Measurements from ENCODE around the gene SLC22A2. TPM values are rescaled to one million over a fixed set of nuclear protein-coding genes. Genes with fewer than 3 reads are reported as not detected.

SLC22A2 gene
- polyA plus RNA-seq, 1 donor (not counting 4 experiments of a cell fraction or from before 2014, with no cell fraction given) = not detected

DNA sequence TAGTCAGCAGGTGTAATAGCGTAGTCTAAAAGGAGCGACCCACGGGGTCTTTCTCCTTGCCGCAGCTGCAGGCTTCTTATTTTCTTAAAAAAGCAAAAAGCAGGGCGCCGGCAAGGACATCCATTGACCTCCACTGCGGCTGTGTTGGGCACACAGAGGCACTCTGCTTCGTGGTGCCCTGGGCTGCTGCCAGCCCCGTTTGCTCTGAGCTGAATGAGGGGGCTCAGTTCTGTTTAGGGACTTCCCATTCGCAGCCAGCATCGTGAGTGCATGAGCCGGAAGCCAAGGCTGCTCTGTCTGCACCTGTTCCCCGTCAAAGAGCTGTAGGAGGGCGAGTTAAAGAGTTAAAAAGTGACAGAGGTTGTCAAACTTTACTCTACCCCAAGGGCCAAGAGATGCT is 1.7 kb upstream of the SLC22A2 start:
- no peak overlapping the region for H2AFZ ChIP-seq (ENCODE audit: control insufficient read depth, low read length)
- H3K4me2 ChIP-seq (ENCODE audit: control insufficient read depth, extremely low read depth, insufficient read depth, low read depth, low read length) = no peak overlapping the region
- no peak overlapping the region for H3K4me3 ChIP-seq (ENCODE audit: control insufficient read depth in 2 of 3, extremely low read depth in 1 of 3, insufficient read depth in 2 of 3, low read depth in 1 of 3, low read length in 3 of 3)
- no peaks in the 10 kb centered on the region for H4K20me1 ChIP-seq (ENCODE audit: control insufficient read depth, extremely low read depth, insufficient read depth, low read length)
- H3K9me3 ChIP-seq (ENCODE audit: control insufficient read depth, low read depth, low read length) = no peaks in the 10 kb centered on the region
- dilution Hi-C loops (cut with MboI; ENCODE audit: extremely low pct_ligation_motif_present, low sequenced_read_pairs) = no loop called here
- no peak overlapping the region for H3K9ac ChIP-seq (ENCODE audit: control insufficient read depth, extremely low read depth, insufficient read depth, low read length)
- no peaks in the 10 kb centered on the region for H3K79me2 ChIP-seq (ENCODE audit: control insufficient read depth, insufficient read depth, low read length)
- FAIRE-seq = no peak
- H3K36me3 ChIP-seq (ENCODE audit: control insufficient read depth in 2 of 2, extremely low read depth in 1 of 2, insufficient read depth in 2 of 2, low read length in 2 of 2) = no peaks in the 10 kb centered on the region
- H3K9me1 ChIP-seq (ENCODE audit: control insufficient read depth, extremely low read depth, insufficient read depth, low read length) = no peaks in the 10 kb centered on the region
- no peak for DNase-seq (ENCODE audit: low read depth, low spot score)
- TF ChIP-seq, protein P1, sequence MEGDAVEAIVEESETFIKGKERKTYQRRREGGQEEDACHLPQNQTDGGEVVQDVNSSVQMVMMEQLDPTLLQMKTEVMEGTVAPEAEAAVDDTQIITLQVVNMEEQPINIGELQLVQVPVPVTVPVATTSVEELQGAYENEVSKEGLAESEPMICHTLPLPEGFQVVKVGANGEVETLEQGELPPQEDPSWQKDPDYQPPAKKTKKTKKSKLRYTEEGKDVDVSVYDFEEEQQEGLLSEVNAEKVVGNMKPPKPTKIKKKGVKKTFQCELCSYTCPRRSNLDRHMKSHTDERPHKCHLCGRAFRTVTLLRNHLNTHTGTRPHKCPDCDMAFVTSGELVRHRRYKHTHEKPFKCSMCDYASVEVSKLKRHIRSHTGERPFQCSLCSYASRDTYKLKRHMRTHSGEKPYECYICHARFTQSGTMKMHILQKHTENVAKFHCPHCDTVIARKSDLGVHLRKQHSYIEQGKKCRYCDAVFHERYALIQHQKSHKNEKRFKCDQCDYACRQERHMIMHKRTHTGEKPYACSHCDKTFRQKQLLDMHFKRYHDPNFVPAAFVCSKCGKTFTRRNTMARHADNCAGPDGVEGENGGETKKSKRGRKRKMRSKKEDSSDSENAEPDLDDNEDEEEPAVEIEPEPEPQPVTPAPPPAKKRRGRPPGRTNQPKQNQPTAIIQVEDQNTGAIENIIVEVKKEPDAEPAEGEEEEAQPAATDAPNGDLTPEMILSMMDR (optimal IDR thresholded peaks at IDR 0.05 in 1 of 3, IDR thresholded peaks at IDR 0.05 in 1 of 3, conservative IDR thresholded peaks at IDR 0.05 in 1 of 3; ENCODE audit: extremely low read depth in 1 of 3, insufficient read depth in 2 of 3, low read length in 3 of 3) = no peak
- no peak for TF ChIP-seq EZH2 (IDR thresholded peaks at IDR 0.05; ENCODE audit: low read length)
- peaks cover 19% of the 10 kb centered on the region for H3K4me1 ChIP-seq (ENCODE audit: control insufficient read depth, extremely low read depth, insufficient read depth, low read length)
- H3K27ac ChIP-seq (ENCODE audit: control insufficient read depth, insufficient read depth, low read length) = no peak overlapping the region
- H3K27me3 ChIP-seq (ENCODE audit: control insufficient read depth, extremely low read depth, insufficient read depth, low read length) = no peaks in the 10 kb centered on the region

DNA sequence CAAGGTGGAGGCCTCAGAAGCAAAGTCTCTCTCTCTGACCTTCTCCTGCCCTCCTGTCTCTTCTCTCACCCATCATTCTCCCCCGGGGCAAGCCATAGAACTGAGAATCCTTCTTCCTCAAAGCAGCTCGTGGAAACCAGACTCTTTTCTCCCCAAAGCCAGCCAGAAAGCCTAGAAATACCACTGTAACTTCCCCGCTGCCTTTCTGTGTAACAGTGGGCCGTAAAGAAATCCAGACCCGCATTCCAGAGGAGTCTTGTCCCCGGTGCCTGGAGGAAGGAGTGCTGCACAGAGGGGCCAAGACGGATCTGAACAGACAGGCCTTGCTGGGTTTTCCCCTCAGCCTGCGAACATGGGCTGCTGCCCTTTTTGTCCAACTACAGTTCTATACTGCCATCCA is 977 bp upstream of the SLC22A2 start:
- Histone ChIP-seq H3K27me3 (ENCODE audit: control insufficient read depth, extremely low read depth, insufficient read depth, low read length) (no peaks in the 10 kb centered on the region), H3K4me1 (ENCODE audit: control insufficient read depth, extremely low read depth, insufficient read depth, low read length) (peaks cover 27% of the 10 kb centered on the region), H2AFZ (ENCODE audit: control insufficient read depth, low read length) (peak overlapping the region; percentile 7), H3K27ac (ENCODE audit: control insufficient read depth, insufficient read depth, low read length) (no peak overlapping the region), H3K9me1 (ENCODE audit: control insufficient read depth, extremely low read depth, insufficient read depth, low read length) (no peaks in the 10 kb centered on the region), H4K20me1 (ENCODE audit: control insufficient read depth, extremely low read depth, insufficient read depth, low read length) (no peaks in the 10 kb centered on the region), H3K4me3 (ENCODE audit: control insufficient read depth in 2 of 3, extremely low read depth in 1 of 3, insufficient read depth in 2 of 3, low read depth in 1 of 3, low read length in 3 of 3) (no peak overlapping the region), H3K9me3 (ENCODE audit: control insufficient read depth, low read depth, low read length) (no peaks in the 10 kb centered on the region), H3K4me2 (ENCODE audit: control insufficient read depth, extremely low read depth, insufficient read depth, low read depth, low read length) (no peak overlapping the region), H3K79me2 (ENCODE audit: control insufficient read depth, insufficient read depth, low read length) (no peaks in the 10 kb centered on the region), H3K9ac (ENCODE audit: control insufficient read depth, extremely low read depth, insufficient read depth, low read length) (no peak overlapping the region), H3K36me3 (ENCODE audit: control insufficient read depth in 2 of 2, extremely low read depth in 1 of 2, insufficient read depth in 2 of 2, low read length in 2 of 2) (no peaks in the 10 kb centered on the region)
- FAIRE-seq = no peak
- TF ChIP-seq EZH2 (IDR thresholded peaks at IDR 0.05; ENCODE audit: low read length) = no peak
- TF ChIP-seq, protein P1 (optimal IDR thresholded peaks at IDR 0.05 in 1 of 3, IDR thresholded peaks at IDR 0.05 in 1 of 3, conservative IDR thresholded peaks at IDR 0.05 in 1 of 3; ENCODE audit: extremely low read depth in 1 of 3, insufficient read depth in 2 of 3, low read length in 3 of 3) = no peak
- dilution Hi-C loops (cut with MboI; ENCODE audit: extremely low pct_ligation_motif_present, low sequenced_read_pairs) = no loop called here
- no peak for DNase-seq (ENCODE audit: low read depth, low spot score)

Data from keratinocyte (primary cell).